Endothelial cell (in vitro differentiated cells): ENCODE measurements around the gene MYRIP. TPM values are rescaled to one million over a fixed set of nuclear protein-coding genes. Genes with fewer than 3 reads are reported as not detected.
"Not testable (repeated sequence)": the region's sequence is repeated elsewhere in the genome, so short reads cannot be mapped to it uniquely, and the experiment has no call there.

ENCODE experiments used
- DNase-seq: peaks from one replicate; pipeline ENCODE4 v3.0.0; 2021; ENCODE audit warnings: low spot score
- H3K27ac Mint-ChIP-seq: one replicate; pipeline ENCODE4 v1.8.0; 2021; ENCODE audit warnings: mixed read lengths, inconsistent platforms; ENCODE audit not compliant: unreplicated experiment
- H3K27me3 Mint-ChIP-seq: one replicate; pipeline ENCODE4 v1.8.0; 2021; ENCODE audit warnings: mild to moderate bottlenecking, moderate library complexity, mixed read lengths, inconsistent platforms; ENCODE audit not compliant: unreplicated experiment
- H3K36me3 Mint-ChIP-seq: one replicate; pipeline ENCODE4 v1.8.0; 2021; ENCODE audit warnings: mild to moderate bottlenecking, low read depth, mixed read lengths, inconsistent platforms; ENCODE audit not compliant: unreplicated experiment
- H3K4me1 Mint-ChIP-seq: one replicate; pipeline ENCODE4 v1.8.0; 2021; ENCODE audit warnings: mild to moderate bottlenecking, mixed read lengths, inconsistent platforms; ENCODE audit not compliant: unreplicated experiment
- H3K4me3 Mint-ChIP-seq: one replicate; pipeline ENCODE4 v1.8.0; 2021; ENCODE audit warnings: mild to moderate bottlenecking, mixed read lengths, inconsistent platforms; ENCODE audit not compliant: unreplicated experiment
- H3K9me3 Mint-ChIP-seq: one replicate; pipeline ENCODE4 v1.8.0; 2021; ENCODE audit warnings: mixed read lengths, inconsistent platforms; ENCODE audit not compliant: unreplicated experiment
- total RNA-seq: library from RNA; stranded (reverse); fragmentation: NEBNext Ultra II Directional; extraction: Animal tissue kit (Norgen Biotek cat#: 25700); gene quantifications from one replicate; pipeline ENCODE4 v1.2.1, GENCODE V29; 2021; ENCODE audit not compliant: unreplicated experiment
- TF ChIP-seq, protein P1 (sequence below): fragments of 200-600 bp; sonication (generic); IDR thresholded peaks from one replicate; pipeline ENCODE4 v1.5.0; 2021; ENCODE audit warnings: antibody characterized with exemption; ENCODE audit not compliant: unreplicated experiment

MYRIP gene
- total RNA-seq, 1 donor from 2014 or later: 0.49 TPM

DNA sequence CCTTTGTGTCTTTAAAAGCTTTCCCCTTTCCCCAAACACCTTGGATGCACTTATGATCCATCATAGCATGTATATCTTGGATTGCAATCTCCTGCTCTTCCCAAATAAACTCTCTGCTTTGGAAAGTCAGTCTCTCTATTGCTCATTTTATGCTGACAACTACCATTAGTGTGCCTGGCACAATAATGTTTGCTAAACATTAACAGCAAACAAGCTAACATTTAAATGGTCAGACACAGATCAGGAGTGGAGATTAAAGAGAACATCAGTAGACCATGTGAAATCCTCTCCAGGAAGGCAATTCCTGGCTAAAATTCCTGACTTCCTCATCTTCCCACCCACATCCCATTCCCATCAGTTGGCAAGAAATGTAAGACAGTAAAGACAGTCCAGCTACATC lies 455.8 kb downstream of the MYRIP start:
- TF ChIP-seq, protein P1, sequence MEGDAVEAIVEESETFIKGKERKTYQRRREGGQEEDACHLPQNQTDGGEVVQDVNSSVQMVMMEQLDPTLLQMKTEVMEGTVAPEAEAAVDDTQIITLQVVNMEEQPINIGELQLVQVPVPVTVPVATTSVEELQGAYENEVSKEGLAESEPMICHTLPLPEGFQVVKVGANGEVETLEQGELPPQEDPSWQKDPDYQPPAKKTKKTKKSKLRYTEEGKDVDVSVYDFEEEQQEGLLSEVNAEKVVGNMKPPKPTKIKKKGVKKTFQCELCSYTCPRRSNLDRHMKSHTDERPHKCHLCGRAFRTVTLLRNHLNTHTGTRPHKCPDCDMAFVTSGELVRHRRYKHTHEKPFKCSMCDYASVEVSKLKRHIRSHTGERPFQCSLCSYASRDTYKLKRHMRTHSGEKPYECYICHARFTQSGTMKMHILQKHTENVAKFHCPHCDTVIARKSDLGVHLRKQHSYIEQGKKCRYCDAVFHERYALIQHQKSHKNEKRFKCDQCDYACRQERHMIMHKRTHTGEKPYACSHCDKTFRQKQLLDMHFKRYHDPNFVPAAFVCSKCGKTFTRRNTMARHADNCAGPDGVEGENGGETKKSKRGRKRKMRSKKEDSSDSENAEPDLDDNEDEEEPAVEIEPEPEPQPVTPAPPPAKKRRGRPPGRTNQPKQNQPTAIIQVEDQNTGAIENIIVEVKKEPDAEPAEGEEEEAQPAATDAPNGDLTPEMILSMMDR: no peak
- H3K9me3 Mint-ChIP-seq: no peaks in the 10 kb centered on the region
- no peaks in the 10 kb centered on the region for H3K36me3 Mint-ChIP-seq
- H3K4me3 Mint-ChIP-seq: no peak overlapping the region
- DNase-seq: no peak
- H3K27me3 Mint-ChIP-seq: no peaks in the 10 kb centered on the region
- peaks cover 3% of the 10 kb centered on the region for H3K4me1 Mint-ChIP-seq
- H3K27ac Mint-ChIP-seq: no peak overlapping the region

DNA sequence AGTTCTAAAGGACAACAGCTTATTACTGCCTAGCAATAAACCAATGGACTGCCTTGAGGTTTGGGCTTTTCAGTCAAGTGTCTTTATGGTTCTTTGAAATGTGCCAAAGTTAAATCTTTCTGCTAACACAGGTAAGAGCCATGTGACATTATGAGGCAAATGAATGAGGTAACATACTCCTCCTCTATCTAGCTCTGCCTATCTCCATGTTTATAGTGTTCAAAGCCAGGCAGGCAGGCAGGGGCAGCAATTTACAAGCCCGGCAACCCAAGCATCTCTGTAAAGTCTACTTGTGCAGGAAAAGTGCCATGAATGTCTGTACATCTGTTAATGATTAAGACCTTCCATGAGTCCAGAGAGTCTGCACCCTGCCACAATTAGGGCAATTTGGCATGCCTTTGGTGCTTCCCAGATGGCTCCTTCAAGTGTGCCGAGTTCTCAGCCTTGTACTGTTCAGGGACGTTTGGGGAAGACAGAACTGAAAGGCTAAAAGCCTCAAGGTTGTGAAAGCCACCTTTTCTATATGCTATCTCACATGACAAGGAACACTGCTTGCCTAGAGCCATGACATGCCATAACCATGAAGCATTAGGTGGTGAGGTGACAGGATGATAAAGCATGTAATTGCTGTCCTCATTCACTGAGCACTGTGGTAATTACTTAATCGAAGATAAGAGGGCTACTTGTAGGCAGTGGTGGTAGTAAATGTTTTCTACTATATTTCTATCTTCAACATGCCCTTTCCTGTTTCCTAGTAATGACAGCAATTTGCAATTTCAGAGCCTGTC lies 458.7 kb downstream of the MYRIP start:
- Mint-ChIP-seq H3K27me3 (no peaks in the 10 kb centered on the region), H3K4me3 (no peak overlapping the region), H3K27ac (no peak overlapping the region), H3K36me3 (no peaks in the 10 kb centered on the region), H3K4me1 (peaks cover 3% of the 10 kb centered on the region), H3K9me3 (no peaks in the 10 kb centered on the region)
- TF ChIP-seq, protein P1: no peak
- no peak for DNase-seq

DNA sequence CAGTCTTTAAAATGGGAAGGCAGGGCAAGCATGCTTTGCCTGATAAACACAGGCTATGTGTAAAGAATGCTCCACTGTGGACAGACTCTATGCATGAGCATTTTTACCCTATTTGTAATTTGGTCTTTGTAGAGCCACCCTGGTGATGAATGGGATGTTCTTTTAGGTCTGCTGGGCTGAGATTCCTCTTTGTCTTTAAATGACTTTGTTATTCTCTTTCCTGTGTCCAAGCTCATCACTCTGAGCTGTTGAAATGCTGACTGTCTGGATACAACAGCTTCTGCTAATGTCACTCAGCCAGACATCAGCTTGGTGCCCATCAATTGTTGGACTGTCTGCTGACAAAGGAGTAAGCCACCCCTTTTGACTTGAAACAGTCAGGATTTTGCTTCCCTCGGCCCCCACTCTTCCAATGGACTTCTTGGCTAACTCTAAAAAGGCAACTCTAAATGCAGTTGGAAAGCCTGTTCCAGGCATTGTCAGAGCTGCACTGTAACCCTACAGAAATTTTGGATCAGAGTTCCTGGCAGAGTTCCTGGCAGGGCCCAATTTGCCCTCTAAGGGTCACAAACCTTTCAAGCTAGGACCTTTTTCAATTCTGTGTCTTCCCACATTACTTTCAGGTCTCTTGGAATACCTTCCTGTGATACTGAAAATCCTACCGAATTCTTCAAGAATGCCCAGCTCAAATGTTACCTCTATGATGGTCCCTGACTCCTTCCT lies 459.6 kb downstream of the MYRIP start:
- H3K27ac Mint-ChIP-seq: no peak overlapping the region
- H3K36me3 Mint-ChIP-seq: no peaks in the 10 kb centered on the region
- peaks cover 3% of the 10 kb centered on the region for H3K4me1 Mint-ChIP-seq
- TF ChIP-seq, protein P1: no peak
- no peaks in the 10 kb centered on the region for H3K27me3 Mint-ChIP-seq
- H3K4me3 Mint-ChIP-seq: no peak overlapping the region
- H3K9me3 Mint-ChIP-seq: no peaks in the 10 kb centered on the region
- no peak for DNase-seq

DNA sequence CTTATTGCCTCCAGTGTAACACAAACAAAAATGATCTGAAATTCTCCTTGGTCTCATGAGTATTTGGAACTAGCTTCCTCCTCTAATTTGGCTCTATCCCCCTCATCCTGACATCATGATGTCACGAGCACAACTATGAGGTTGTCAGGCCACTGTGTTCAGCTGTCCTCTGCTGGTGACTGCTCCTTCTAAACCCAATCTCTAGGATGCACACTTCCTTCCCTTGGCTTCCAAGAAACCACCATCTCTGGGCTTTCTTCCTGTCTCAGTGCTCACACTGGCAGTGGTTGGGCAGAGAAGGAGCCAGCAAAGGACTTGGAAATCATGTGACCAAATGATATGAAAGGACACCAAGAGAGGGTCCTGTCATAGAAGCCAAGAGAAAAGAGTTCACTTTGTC lies 469.4 kb downstream of the MYRIP start:
- TF ChIP-seq, protein P1: no peak
- H3K4me3 Mint-ChIP-seq: no peak overlapping the region
- H3K9me3 Mint-ChIP-seq: no peaks in the 10 kb centered on the region
- no peak for DNase-seq
- H3K27me3 Mint-ChIP-seq: no peaks in the 10 kb centered on the region
- H3K4me1 Mint-ChIP-seq: peaks cover 15% of the 10 kb centered on the region
- H3K36me3 Mint-ChIP-seq: no peaks in the 10 kb centered on the region
- H3K27ac Mint-ChIP-seq: no peak overlapping the region

DNA sequence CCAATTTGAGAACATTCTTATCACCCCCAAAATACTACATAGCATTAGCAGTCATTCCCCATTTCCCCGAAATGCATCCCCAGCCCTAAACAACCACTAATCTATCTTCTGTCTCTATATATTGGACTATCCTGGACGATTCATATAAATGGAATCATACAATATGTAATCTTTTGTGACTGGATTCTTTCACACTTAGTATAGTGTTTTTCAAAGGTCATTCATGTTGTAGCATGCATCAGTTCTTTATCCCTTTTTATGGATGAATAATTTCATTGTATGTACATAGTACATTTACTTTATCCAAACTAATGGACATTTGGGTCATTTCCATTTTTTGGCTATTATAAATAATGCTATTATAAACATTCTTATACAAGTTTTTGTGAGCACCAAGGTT lies 472.6 kb downstream of the MYRIP start:
- no peaks in the 10 kb centered on the region for H3K36me3 Mint-ChIP-seq
- no peak overlapping the region for H3K4me3 Mint-ChIP-seq
- no peaks in the 10 kb centered on the region for H3K9me3 Mint-ChIP-seq
- TF ChIP-seq, protein P1: no peak
- H3K27me3 Mint-ChIP-seq: no peaks in the 10 kb centered on the region
- no peak overlapping the region for H3K27ac Mint-ChIP-seq
- no peak for DNase-seq
- peaks cover 11% of the 10 kb centered on the region for H3K4me1 Mint-ChIP-seq

DNA sequence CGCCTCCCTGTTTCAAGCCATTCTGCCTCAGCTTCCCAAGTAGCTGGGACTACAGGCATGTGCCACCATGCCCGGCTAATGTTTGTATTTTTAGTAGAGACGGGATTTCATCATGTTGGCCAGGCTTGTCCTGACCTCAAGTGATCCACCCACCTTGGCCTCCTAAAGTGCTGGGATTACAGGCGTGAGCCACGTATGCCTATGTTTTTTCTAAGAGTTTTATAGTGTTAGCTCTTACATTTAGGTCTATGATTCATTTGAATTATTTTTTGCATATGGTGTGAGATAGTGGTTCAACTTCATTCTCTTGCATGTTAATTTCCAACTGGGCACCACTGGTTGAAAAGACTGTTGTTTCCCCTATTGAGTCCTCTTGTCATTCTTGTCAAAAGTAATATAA lies 473.6 kb downstream of the MYRIP start:
- not testable (repeated sequence) for H3K27ac Mint-ChIP-seq, H3K9me3 Mint-ChIP-seq, H3K27me3 Mint-ChIP-seq, H3K36me3 Mint-ChIP-seq, H3K4me3 Mint-ChIP-seq, DNase-seq
- H3K4me1 Mint-ChIP-seq: peaks cover 11% of the 10 kb centered on the region
